GM13976 (cell line): ENCODE data around the gene PMEL.
A peak's percentile ranks its signal among the peaks of the same experiment; 100 is the strongest.
"Not testable (repeated sequence)": the region's sequence is repeated elsewhere in the genome, so short reads cannot be mapped to it uniquely, and the experiment has no call there.

Source experiments
- DNase-seq: peaks from one replicate; pipeline ENCODE4 v3.0.0; 2012; ENCODE audit warnings: low spot score
- CTCF ChIP-seq: IDR thresholded peaks from 2 replicates; pipeline ENCODE4 v1.5.1; 2012; ENCODE audit warnings: borderline replicate concordance, mild to moderate bottlenecking; ENCODE audit not compliant: insufficient read depth; ENCODE audit errors: extremely low read depth, missing control alignments, control extremely low read depth
- in situ Hi-C: fragments of 300-500 bp; cut with MboI; formaldehyde crosslinking; loops from one replicate; pipeline ENCODE4 v1.12.0; 2022; ENCODE audit warnings: low sequenced_read_pairs, mixed read lengths, inconsistent platforms; ENCODE audit not compliant: unreplicated experiment

PMEL gene

GRCh38 chr12:55982319-55982936 lies 16.6 kb upstream of the PMEL start:
- TF ChIP-seq CTCF, result no peak
- DNase-seq, result peak; percentile 77
- in situ Hi-C loops, result no loop called here

- DNase-seq, in situ Hi-C loops: not testable (repeated sequence)
Measured at GRCh38 chr12:55981882-55982281, 16.0 kb upstream of the PMEL start.

GRCh38 chr12:55979069-55979468 lies 13.2 kb upstream of the PMEL start:
- no peak for DNase-seq
- no peak for TF ChIP-seq CTCF
- in situ Hi-C loops, result no loop called here

GRCh38 chr12:55978393-55978792 lies 12.6 kb upstream of the PMEL start:
- in situ Hi-C loops, result no loop called here
- no peak for TF ChIP-seq CTCF
- DNase-seq, result no peak

GRCh38 chr12:55974308-55974730 lies 8.5 kb upstream of the PMEL start:
- DNase-seq, result peak; percentile 56
- in situ Hi-C loops, result no loop called here
- TF ChIP-seq CTCF, result no peak

- no peak for TF ChIP-seq CTCF
- DNase-seq, result peak; percentile 94
Measured at GRCh38 chr12:55973599-55974307, 7.9 kb upstream of the PMEL start, which contains the start of gene RAB5B. RAB5B (plus strand) TSS chr12:55974078; CDS start chr12:55986961, 12,883 bp downstream.

GRCh38 chr12:55972911-55973598 lies 7.2 kb upstream of the PMEL start:
- no peak for TF ChIP-seq CTCF
- DNase-seq, result no peak

More at GRCh38 chr12:55973599-55974307, 7.9 kb upstream of the PMEL start, which contains the start of gene RAB5B:
- in situ Hi-C loops, result no loop called here

More at GRCh38 chr12:55972911-55973598, 7.2 kb upstream of the PMEL start:
- in situ Hi-C loops, result no loop called here
